Measurements from ENCODE around the gene BTN2A1. TPM values are rescaled to one million over a fixed set of nuclear protein-coding genes. Genes with fewer than 3 reads are reported as not detected.
A peak's percentile ranks its signal among the peaks of the same experiment; 100 is the strongest.

Gene BTN2A1
- total and polyA plus RNA-seq, 9 of the 15 experiments (the other 6 are each of a cell fraction or from before 2014, with no cell fraction given): 6.7 to 22.1 (median 16.4) TPM

DNA sequence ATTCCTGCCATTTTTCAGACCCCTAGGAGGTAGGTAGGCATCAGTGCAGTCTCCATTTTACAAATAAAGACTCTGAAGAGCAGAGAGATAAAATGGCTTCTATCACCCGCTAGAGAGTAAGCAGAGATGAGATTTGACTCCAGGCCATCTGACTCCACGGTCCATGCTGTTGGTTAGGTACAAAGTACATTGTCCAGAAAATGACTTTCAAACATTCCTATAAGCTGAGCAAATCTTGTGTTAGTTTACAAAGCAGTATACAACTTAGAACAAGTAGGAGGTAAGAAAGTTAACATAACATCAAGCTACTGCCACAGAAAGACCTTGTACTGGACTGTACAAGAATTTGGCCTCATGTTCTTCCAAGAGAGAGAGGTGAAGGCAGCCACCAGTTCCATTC lies 57.2 kb downstream of the BTN2A1 start:
- no peak overlapping the region for H3K4me3 ChIP-seq
- FAIRE-seq (peak; percentile 52), ATAC-seq (peak; percentile 10; the same call in 1 of the 3 replicates), DNase-seq (ENCODE audit: extremely low read depth in 1 of 4, low spot score in 3 of 4) (no peak)
- H3K79me2 ChIP-seq (ENCODE audit: control insufficient read depth, insufficient read depth, low read length): no peaks in the 10 kb centered on the region
- intact Hi-C loops (cut with micrococcal nuclease): no loop called here
- no peaks in the 10 kb centered on the region for H3K9me3 ChIP-seq (replicated peaks; ENCODE audit: control insufficient read depth, insufficient read depth, low read depth, low read length)
- H3K36me3 ChIP-seq (ENCODE audit: control insufficient read depth, insufficient read depth, low read length): no peaks in the 10 kb centered on the region
- H3K4me1 ChIP-seq (replicated peaks in 1 of 2; ENCODE audit: control insufficient read depth in 2 of 2, insufficient read depth in 2 of 2, low read length in 2 of 2): peaks cover 0 to 13% of the 10 kb centered on the region in 2 experiments; a peak in 2 of 5 replicates
- no peaks in the 10 kb centered on the region for H3K27me3 ChIP-seq (ENCODE audit: control insufficient read depth in 2 of 2, insufficient read depth in 2 of 2, low read length in 2 of 2)
- no peaks in the 10 kb centered on the region for H3K9me1 ChIP-seq (ENCODE audit: control insufficient read depth, insufficient read depth, low read length)
- no peaks in the 10 kb centered on the region for H4K20me1 ChIP-seq (replicated peaks; ENCODE audit: control insufficient read depth, insufficient read depth, low read length)
- no peak overlapping the region for H3K4me2 ChIP-seq (ENCODE audit: insufficient read depth, low read length)
- WGBS (ENCODE audit: insufficient coverage, low coverage, missing lambda C conversion rate): 58% methylated on average over 2 of the region's 2 CpGs
- CTCF ChIA-PET (ENCODE audit: low intra/inter-chr PET ratio): no interaction called here
- H3K27ac ChIP-seq (ENCODE audit: extremely low read depth, low read depth, low read length): no peak overlapping the region
- no TSS peak for BruUV-seq (replicated peaks)
- TF ChIP-seq TEAD4 (IDR thresholded peaks at IDR 0.05; ENCODE audit: low read length) (peak; percentile 47; the same call in 1 of the 2 replicates), TEAD4 (CRISPR knock-in tag; IDR thresholded peaks at IDR 0.05; ENCODE audit: borderline replicate concordance) (no peak), ZNF395 (CRISPR knock-in tag; IDR thresholded peaks at IDR 0.05) (no peak), KAT8 (IDR thresholded peaks at IDR 0.05; ENCODE audit: low read depth) (peak; percentile 86), ZBTB33 (CRISPR knock-in tag; IDR thresholded peaks at IDR 0.05) (peak; percentile 45; the same call in 1 of the 2 replicates), YY1 (IDR thresholded peaks at IDR 0.05; ENCODE audit: borderline replicate concordance in 1 of 3, control insufficient read depth in 1 of 3, extremely low read depth in 1 of 3, insufficient read depth in 3 of 3, insufficient read length in 1 of 3, insufficient replicate concordance in 2 of 3, low read depth in 1 of 3, low read length in 2 of 3) (peak in 2 of 3 experiments; percentile 19 to 87)
- in situ Hi-C loops (cut with MboI): no loop called here
- POLR2A ChIA-PET: interaction anchor here (1.0 kb wide), 1 partner anchor 10 kb away, joined by 3 read pairs; no protein-coding TSS in a partner anchor
- peak overlapping the region; percentile 77 for H2AFZ ChIP-seq (ENCODE audit: low read depth, low read length)
- H3K9ac ChIP-seq (ENCODE audit: insufficient read depth in 1 of 2, low read depth in 2 of 2, low read length in 2 of 2): no peak overlapping the region
